A549 treated with dexamethasone at 1 μM for 4 hours (cell line): ENCODE data around the gene IDS. TPM values are rescaled to one million over a fixed set of nuclear protein-coding genes. Genes with fewer than 3 reads are reported as not detected.

Experiments
- total RNA-seq: library from RNA; stranded (reverse); fragments of 200-300 nt; extraction: Qiagen RNA extraction; gene quantifications from 5 replicates; pipeline ENCODE4 v1.2.3, GENCODE V29; 2022

The IDS gene
- total RNA-seq: 70.1 to 105 TPM (median 99.2 TPM) in 5 replicates

GRCh38 chrX:149504915-149505651, at the start of gene IDS:
Gene IDS, minus strand, starts transcription at chrX:149505306. Its CDS starts 169 bp downstream, at chrX:149505137.

GRCh38 chrX:149549701-149550100, 44.6 kb upstream of the IDS start, which contains the start of gene HSFX3:
Gene HSFX3, minus strand, starts transcription at chrX:149549924. Its CDS starts 72 bp downstream, at chrX:149549852.

GRCh38 chrX:149540621-149541520, 35.8 kb upstream of the IDS start, which contains the start of gene EOLA1:
Gene EOLA1, plus strand, starts transcription at chrX:149541012. Its CDS starts 4,619 bp downstream, at chrX:149545631.

Other genes with a start within 250 kb of the IDS start
- gene EOLA1, start 35.7 kb upstream of the IDS start, total RNA-seq: 19.3 to 20.8 TPM (median 19.8 TPM) in 5 replicates
- not detected in 5 replicates for gene HSFX3, start 44.6 kb upstream of the IDS start, total RNA-seq
- not detected in 5 replicates for gene MAGEA9B, start 82.2 kb upstream of the IDS start, total RNA-seq
- gene HSFX2, start 90.0 kb upstream of the IDS start, total RNA-seq: 0.08 to 0.38 TPM (median 0.19 TPM) in 3 of 5 replicates, not detected in the others
- 24.2 to 27.5 TPM (median 25.5 TPM) in 5 replicates for gene TMEM185A, start 126.5 kb upstream of the IDS start, total RNA-seq
- gene MAGEA11, start 206.8 kb upstream of the IDS start, total RNA-seq: not detected in 5 replicates